ENCODE measurements around the gene HDAC4.

HDAC4 gene

DNA sequence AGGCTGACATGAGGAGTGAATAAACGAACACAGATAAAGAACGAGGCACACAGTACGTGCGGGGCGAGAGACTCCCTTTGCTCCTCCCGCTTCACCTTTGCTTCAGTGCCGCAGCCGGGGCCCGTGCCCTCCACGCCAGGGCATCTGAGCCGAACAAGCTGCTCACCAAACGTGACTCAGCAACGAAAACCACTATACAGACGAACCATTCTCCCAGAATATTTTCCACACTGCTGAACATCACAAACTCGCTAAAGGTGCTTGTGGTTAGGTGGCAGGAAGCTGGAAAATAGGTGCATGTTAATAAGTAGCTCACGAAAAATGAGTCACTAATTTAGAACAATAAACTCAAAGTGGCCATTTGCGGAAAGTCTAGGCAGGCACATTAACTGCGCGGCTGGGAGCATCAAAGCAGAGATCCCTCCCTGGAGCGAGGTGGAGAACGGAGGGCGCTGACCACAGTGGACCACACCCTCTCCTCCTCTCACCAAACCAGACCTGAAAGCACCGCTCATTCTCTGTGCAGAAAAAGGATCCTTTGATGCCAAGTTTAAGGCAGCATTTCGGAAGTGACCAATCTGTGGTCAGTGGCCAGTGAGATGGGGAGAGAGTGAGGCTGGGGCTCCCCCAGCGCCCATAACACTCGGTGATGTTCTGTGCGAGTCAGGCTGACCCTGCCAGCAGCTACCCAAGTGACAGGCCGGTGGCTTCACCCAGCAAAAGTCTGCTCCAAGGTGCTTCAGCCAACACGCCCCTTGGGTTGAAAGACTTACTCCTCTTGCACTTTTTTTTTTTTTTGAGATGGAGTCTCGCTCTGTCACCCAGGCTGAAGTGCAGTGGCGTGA lies 153.2 kb downstream of the HDAC4 start:
- no peak overlapping the region for H3K27ac ChIP-seq (ENCODE audit: low read length)
- no peak overlapping the region for H3K9ac ChIP-seq (ENCODE audit: low read depth, low read length)
- H3K4me1 ChIP-seq (ENCODE audit: insufficient read depth, low read length) = peaks cover 4% of the 10 kb centered on the region; the same call in 1 of the 2 replicates
- H3K27me3 ChIP-seq (ENCODE audit: insufficient read depth, low read length) = no peaks in the 10 kb centered on the region
- H3K4me3 ChIP-seq (ENCODE audit: low read length) = no peak overlapping the region
- no peaks in the 10 kb centered on the region for H3K36me3 ChIP-seq (ENCODE audit: insufficient read depth, low read depth, low read length)
- H3K9me3 ChIP-seq (ENCODE audit: insufficient read depth, low read depth, low read length) = no peaks in the 10 kb centered on the region

- Histone ChIP-seq H3K36me3 (ENCODE audit: insufficient read depth, low read depth, low read length) (no peaks in the 10 kb centered on the region), H3K9me3 (ENCODE audit: insufficient read depth, low read depth, low read length) (no peaks in the 10 kb centered on the region), H3K27me3 (ENCODE audit: insufficient read depth, low read length) (no peaks in the 10 kb centered on the region), H3K4me1 (ENCODE audit: insufficient read depth, low read length) (peaks cover 4% of the 10 kb centered on the region; the same call in 1 of the 2 replicates), H3K27ac (ENCODE audit: low read length) (no peak overlapping the region), H3K9ac (ENCODE audit: low read depth, low read length) (no peak overlapping the region), H3K4me3 (ENCODE audit: low read length) (no peak overlapping the region)
These were observed 154.1 kb downstream of the HDAC4 start for GRCh38 chr2:239246723-239247122.

DNA sequence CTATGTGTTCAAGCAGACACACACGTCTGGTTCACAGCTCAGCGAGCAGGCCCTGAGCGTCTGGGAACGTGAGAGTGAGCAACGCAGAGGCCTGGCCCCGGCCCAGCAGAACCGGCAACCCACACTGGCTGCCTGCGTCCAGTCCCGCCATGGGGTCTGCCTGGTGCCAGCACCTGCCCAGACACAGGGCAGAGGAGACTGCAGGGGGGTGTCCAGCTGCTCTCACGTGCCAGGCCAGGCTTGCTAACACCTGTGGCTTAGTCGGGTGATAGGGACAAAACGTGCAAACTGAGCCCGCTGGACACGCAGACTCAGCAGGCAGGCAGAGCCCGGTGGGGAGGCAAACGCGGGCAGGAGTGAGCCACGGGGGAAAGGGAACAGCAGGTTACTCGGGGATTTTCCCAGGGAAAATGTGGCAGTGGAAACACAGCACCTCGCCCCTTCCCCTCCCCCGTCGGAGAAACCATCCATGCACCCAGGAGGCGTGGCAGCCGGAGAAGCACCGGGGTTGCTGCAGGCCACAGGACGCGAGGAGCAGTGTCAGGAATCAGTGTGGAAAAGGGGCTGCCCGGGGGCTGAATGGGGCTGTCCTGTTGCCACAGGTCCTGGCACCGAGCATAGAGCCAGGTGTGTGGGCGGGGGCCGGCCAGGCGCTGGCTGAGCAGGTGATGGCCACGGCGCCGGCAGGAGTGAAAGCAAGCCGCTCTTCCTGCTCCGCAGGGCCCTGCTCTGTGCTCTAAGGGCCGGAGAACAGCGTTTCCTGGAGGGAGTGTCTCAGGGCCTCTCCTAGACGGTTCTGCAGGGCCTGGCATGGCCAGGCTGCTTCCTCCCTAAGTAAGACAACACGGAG lies 154.7 kb downstream of the HDAC4 start:
- Histone ChIP-seq H3K27me3 (ENCODE audit: insufficient read depth, low read length) (no peaks in the 10 kb centered on the region), H3K4me3 (ENCODE audit: low read length) (no peak overlapping the region), H3K27ac (ENCODE audit: low read length) (no peak overlapping the region), H3K4me1 (ENCODE audit: insufficient read depth, low read length) (peaks cover 4% of the 10 kb centered on the region; the same call in 1 of the 2 replicates), H3K36me3 (ENCODE audit: insufficient read depth, low read depth, low read length) (no peaks in the 10 kb centered on the region), H3K9me3 (ENCODE audit: insufficient read depth, low read depth, low read length) (no peaks in the 10 kb centered on the region), H3K9ac (ENCODE audit: low read depth, low read length) (no peak overlapping the region)

DNA sequence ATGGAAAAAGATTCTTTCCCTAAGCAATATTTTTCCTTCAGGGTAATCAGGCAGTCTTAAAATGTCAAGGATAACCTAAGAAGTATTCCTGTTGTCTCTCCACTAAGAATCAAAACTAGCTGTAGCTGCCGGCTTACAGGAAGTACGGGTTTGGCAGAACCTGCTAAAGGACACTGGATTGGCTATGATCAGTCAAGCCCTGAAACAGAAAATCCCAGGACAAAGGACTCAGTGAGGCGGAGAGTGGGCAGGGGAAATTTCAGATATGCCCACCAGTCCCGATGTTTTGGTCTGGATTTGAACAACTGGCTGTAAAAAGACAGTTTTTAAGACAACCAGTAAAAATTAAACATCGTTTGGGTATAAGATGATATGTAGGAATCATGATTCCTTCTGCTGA lies 155.7 kb downstream of the HDAC4 start:
- Histone ChIP-seq H3K36me3 (ENCODE audit: insufficient read depth, low read depth, low read length) (no peaks in the 10 kb centered on the region), H3K4me3 (ENCODE audit: low read length) (no peak overlapping the region), H3K9ac (ENCODE audit: low read depth, low read length) (no peak overlapping the region), H3K4me1 (ENCODE audit: insufficient read depth, low read length) (peaks cover 4% of the 10 kb centered on the region; the same call in 1 of the 2 replicates), H3K27me3 (ENCODE audit: insufficient read depth, low read length) (no peaks in the 10 kb centered on the region), H3K9me3 (ENCODE audit: insufficient read depth, low read depth, low read length) (no peaks in the 10 kb centered on the region), H3K27ac (ENCODE audit: low read length) (no peak overlapping the region)

DNA sequence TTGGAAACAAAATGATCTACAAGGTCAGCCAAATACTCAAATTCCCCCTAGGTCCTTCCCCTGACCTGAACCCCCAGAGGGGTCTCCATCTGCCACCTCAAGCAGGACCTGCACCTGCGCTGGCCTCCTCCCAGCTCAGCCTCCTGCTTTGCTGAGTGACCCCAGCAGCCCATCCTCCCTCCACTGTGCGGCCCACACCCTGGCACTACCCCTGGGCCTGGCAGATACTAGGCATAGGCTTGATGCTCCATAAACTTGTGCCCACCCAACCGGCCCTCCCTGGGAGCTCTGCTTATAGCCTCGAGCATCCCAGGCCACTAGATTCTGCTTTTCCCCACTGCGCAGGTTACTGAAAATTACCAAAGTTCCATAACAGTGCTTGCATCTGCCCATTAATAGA lies 156.2 kb downstream of the HDAC4 start:
- H3K27ac ChIP-seq (ENCODE audit: low read length) = no peak overlapping the region
- H3K9me3 ChIP-seq (ENCODE audit: insufficient read depth, low read depth, low read length) = no peaks in the 10 kb centered on the region
- H3K9ac ChIP-seq (ENCODE audit: low read depth, low read length) = no peak overlapping the region
- H3K4me1 ChIP-seq (ENCODE audit: insufficient read depth, low read length) = peaks cover 4% of the 10 kb centered on the region; the same call in 1 of the 2 replicates
- H3K36me3 ChIP-seq (ENCODE audit: insufficient read depth, low read depth, low read length) = no peaks in the 10 kb centered on the region
- H3K4me3 ChIP-seq (ENCODE audit: low read length) = no peak overlapping the region
- no peaks in the 10 kb centered on the region for H3K27me3 ChIP-seq (ENCODE audit: insufficient read depth, low read length)

GRCh38 chr2:239241431-239241960 lies 159.3 kb downstream of the HDAC4 start:
- peaks cover under 1% of the 10 kb centered on the region; the same call in 1 of the 2 replicates for H3K4me1 ChIP-seq (ENCODE audit: insufficient read depth, low read length)
- H3K9ac ChIP-seq (ENCODE audit: low read depth, low read length) = no peak overlapping the region
- no peaks in the 10 kb centered on the region for H3K27me3 ChIP-seq (ENCODE audit: insufficient read depth, low read length)
- H3K36me3 ChIP-seq (ENCODE audit: insufficient read depth, low read depth, low read length) = no peaks in the 10 kb centered on the region
- no peak overlapping the region for H3K4me3 ChIP-seq (ENCODE audit: low read length)
- H3K27ac ChIP-seq (ENCODE audit: low read length) = no peak overlapping the region
- no peaks in the 10 kb centered on the region for H3K9me3 ChIP-seq (ENCODE audit: insufficient read depth, low read depth, low read length)

- Histone ChIP-seq H3K4me3 (ENCODE audit: low read length) (no peak overlapping the region), H3K36me3 (ENCODE audit: insufficient read depth, low read depth, low read length) (no peaks in the 10 kb centered on the region), H3K4me1 (ENCODE audit: insufficient read depth, low read length) (no peaks in the 10 kb centered on the region; the same call in 1 of the 2 replicates), H3K9me3 (ENCODE audit: insufficient read depth, low read depth, low read length) (no peaks in the 10 kb centered on the region), H3K27me3 (ENCODE audit: insufficient read depth, low read length) (no peaks in the 10 kb centered on the region), H3K27ac (ENCODE audit: low read length) (no peak overlapping the region), H3K9ac (ENCODE audit: low read depth, low read length) (no peak overlapping the region)
These were observed 160.4 kb downstream of the HDAC4 start for GRCh38 chr2:239240414-239240881.

DNA sequence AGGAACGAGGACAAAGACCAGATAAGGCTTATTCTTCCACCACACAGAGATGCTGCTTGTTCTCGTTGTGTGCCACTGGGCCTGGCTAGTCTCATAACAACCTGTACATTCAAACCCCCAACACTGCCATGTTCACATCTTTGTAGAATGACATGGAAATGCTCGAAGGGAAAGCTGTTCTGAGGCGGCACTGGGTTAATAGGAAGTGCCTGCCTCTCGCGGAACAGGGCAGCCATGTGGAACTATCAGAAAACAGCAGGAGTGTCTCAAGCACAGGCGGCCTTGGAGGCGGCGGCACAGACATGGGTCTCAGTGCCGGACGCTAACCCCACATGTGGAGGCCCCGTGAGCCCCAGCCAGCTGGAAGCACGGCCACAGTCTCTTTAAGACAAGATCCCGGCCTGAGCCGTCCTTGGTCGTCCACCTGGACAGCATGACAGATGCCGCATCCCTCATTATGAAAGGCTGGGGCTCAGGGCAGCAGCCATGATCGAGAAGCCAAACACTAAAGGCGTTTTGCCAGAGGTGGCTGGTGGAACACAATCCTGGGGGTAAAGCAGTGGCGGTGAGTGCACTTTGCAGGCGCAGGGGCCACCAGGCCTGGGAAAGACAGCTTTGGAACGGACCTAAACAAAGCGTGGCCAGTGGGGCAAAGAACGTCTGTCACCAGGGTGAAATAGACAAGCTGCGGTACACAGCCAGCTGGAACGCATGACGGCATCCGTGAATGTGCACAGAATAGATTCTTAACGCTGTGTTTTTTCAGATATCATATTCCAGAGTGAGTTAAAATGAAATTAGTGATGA lies 161.0 kb downstream of the HDAC4 start:
- Histone ChIP-seq H3K27ac (ENCODE audit: low read length) (no peak overlapping the region), H3K4me1 (ENCODE audit: insufficient read depth, low read length) (no peaks in the 10 kb centered on the region; the same call in 1 of the 2 replicates)

DNA sequence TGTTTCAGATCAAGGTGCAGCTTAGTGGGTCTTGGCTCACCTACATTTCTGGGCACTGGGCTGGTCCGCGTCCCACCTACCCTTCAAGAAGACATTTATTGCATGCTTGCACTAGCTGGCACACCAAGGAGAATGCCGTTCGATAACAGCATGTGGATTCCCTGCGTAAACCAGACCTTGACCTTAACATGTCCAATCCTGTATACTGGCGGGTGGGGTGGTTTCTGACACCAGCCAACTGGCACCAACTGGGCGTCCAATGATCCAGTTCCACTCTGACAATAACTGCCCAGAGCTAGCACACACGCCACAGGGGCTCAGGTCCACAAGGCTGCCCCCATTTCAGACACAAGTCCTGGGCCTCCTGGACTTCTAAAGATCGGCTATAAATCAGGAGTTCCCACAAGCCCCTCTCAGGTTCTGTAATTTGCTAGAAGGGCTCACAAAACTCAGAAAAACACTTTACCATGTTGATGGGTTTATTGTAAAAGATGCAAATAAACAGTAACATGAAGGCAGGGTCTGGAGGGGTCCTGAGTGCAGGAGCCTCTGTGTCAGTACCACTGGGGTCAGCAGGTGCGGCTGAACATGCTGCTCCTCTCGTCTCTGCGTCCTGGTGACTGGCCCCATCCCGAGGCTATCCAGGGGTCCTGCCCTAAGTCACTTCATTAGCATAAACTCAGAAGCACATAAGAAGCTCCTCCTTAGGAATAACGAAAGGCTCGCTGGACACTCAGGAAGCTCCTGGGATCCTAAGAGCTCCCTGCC lies 161.8 kb downstream of the HDAC4 start:
- Histone ChIP-seq H3K27ac (ENCODE audit: low read length) (no peak overlapping the region), H3K9ac (ENCODE audit: low read depth, low read length) (no peak overlapping the region), H3K9me3 (ENCODE audit: insufficient read depth, low read depth, low read length) (no peaks in the 10 kb centered on the region), H3K36me3 (ENCODE audit: insufficient read depth, low read depth, low read length) (no peaks in the 10 kb centered on the region), H3K4me3 (ENCODE audit: low read length) (no peak overlapping the region), H3K27me3 (ENCODE audit: insufficient read depth, low read length) (no peaks in the 10 kb centered on the region), H3K4me1 (ENCODE audit: insufficient read depth, low read length) (no peaks in the 10 kb centered on the region)

More for the DNA sequence above, 161.0 kb downstream of the HDAC4 start:
- no peak overlapping the region for H3K4me3 ChIP-seq (ENCODE audit: low read length)
- H3K27me3 ChIP-seq (ENCODE audit: insufficient read depth, low read length) = no peaks in the 10 kb centered on the region
- no peaks in the 10 kb centered on the region for H3K36me3 ChIP-seq (ENCODE audit: insufficient read depth, low read depth, low read length)
- no peak overlapping the region for H3K9ac ChIP-seq (ENCODE audit: low read depth, low read length)
- no peaks in the 10 kb centered on the region for H3K9me3 ChIP-seq (ENCODE audit: insufficient read depth, low read depth, low read length)

GRCh38 chr2:239238381-239238780 lies 162.4 kb downstream of the HDAC4 start:
- no peaks in the 10 kb centered on the region for H3K36me3 ChIP-seq (ENCODE audit: insufficient read depth, low read depth, low read length)
- H3K4me1 ChIP-seq (ENCODE audit: insufficient read depth, low read length) = no peaks in the 10 kb centered on the region
- no peaks in the 10 kb centered on the region for H3K27me3 ChIP-seq (ENCODE audit: insufficient read depth, low read length)
- H3K27ac ChIP-seq (ENCODE audit: low read length) = no peak overlapping the region
- H3K9ac ChIP-seq (ENCODE audit: low read depth, low read length) = no peak overlapping the region
- no peaks in the 10 kb centered on the region for H3K9me3 ChIP-seq (ENCODE audit: insufficient read depth, low read depth, low read length)
- no peak overlapping the region for H3K4me3 ChIP-seq (ENCODE audit: low read length)

Measured in iPS-20b (cell line).